Natural killer cell (primary cell): ENCODE data around the gene PREX1. TPM values are rescaled to one million over a fixed set of nuclear protein-coding genes. Genes with fewer than 3 reads are reported as not detected.
A peak's percentile ranks its signal among the peaks of the same experiment; 100 is the strongest.

Source experiments
- ATAC-seq, 3 donors: fragments of 150-1000 bp in 2 of 3; fragments of 200-7000 bp in 1 of 3; cut with Tn5 transposase; 1 replicate in 1 of 3; 2 replicates in 2 of 3; pipeline ENCODE4 v1.10.0; 2021; ENCODE audit warnings: mild to moderate bottlenecking in 2 of 3, moderate library complexity in 2 of 3
- DNase-seq, 2 donors: peaks; one replicate each; pipeline versions ENCODE4 v3.0.0 to v3.0.0-alpha.2; 2013 to 2021; ENCODE audit warnings: mixed read lengths in 1 of 2
- H3K27ac ChIP-seq: one replicate; pipeline ENCODE4 v1.5.1; 2013; ENCODE audit warnings: mild to moderate bottlenecking, low read length
- H3K27me3 ChIP-seq: one replicate; pipeline ENCODE4 v1.6.1; 2013; ENCODE audit warnings: low read length; ENCODE audit not compliant: control insufficient read depth, insufficient read depth
- H3K36me3 ChIP-seq: one replicate; pipeline ENCODE4 v1.6.1; 2013; ENCODE audit warnings: low read length; ENCODE audit not compliant: control insufficient read depth, insufficient read depth
- H3K4me1 ChIP-seq: one replicate; pipeline ENCODE4 v1.6.1; 2013; ENCODE audit warnings: low read length; ENCODE audit not compliant: control insufficient read depth, insufficient read depth
- H3K4me3 ChIP-seq: one replicate; pipeline ENCODE4 v1.5.1; 2013; ENCODE audit warnings: low read length
- H3K9me3 ChIP-seq: one replicate; pipeline ENCODE4 v1.6.1; 2013; ENCODE audit warnings: low read length; ENCODE audit not compliant: control insufficient read depth, insufficient read depth
- H3K27ac Mint-ChIP-seq, 2 donors: one replicate each; pipeline ENCODE4 v1.8.0; 2022; ENCODE audit warnings: mild to moderate bottlenecking in 2 of 2, mixed read lengths in 2 of 2, moderate library complexity in 1 of 2
- H3K27me3 Mint-ChIP-seq, 2 donors: one replicate each; pipeline ENCODE4 v1.8.0; 2022; ENCODE audit warnings: low read depth in 2 of 2, mixed read lengths in 2 of 2
- H3K36me3 Mint-ChIP-seq: one replicate; pipeline ENCODE4 v1.8.0; 2022; ENCODE audit warnings: mixed read lengths
- H3K4me1 Mint-ChIP-seq, 2 donors: one replicate each; pipeline ENCODE4 v1.8.0; 2022; ENCODE audit warnings: mixed read lengths in 2 of 2
- H3K4me3 Mint-ChIP-seq: one replicate; pipeline ENCODE4 v1.8.0; 2022; ENCODE audit warnings: mild to moderate bottlenecking, moderate library complexity, mixed read lengths
- H3K9me3 Mint-ChIP-seq, 2 donors: one replicate each; pipeline ENCODE4 v1.8.0; 2022; ENCODE audit warnings: mixed read lengths in 2 of 2
- CTCF ChIP-seq: fragments of 200-600 bp; IDR thresholded peaks from one replicate; pipeline ENCODE4 v1.8.0; 2022; ENCODE audit warnings: antibody characterized with exemption
- WGBS: methylation state at CpG from one replicate; pipeline ENCODE4 v1.1.7; 2013; ENCODE audit warnings: missing lambda C conversion rate; ENCODE audit not compliant: insufficient coverage; 5-methylcytosine and 5-hydroxymethylcytosine counted together
- intact Hi-C: fragments of 100-400 bp; cut with micrococcal nuclease; formaldehyde crosslinking; loops from one replicate; pipeline ENCODE4 v1.14.2; 2022
- total RNA-seq, 4 donors: library from RNA; stranded (reverse); fragments of 120-200 nt in 1 of 4; gene quantifications; one replicate each; pipeline versions ENCODE4 v1.2.3 to v1.2.4, GENCODE V29; 2013 to 2022

PREX1 gene
- total RNA-seq, 3 donors from 2014 or later (not counting 1 experiment from before 2014, with no cell fraction given): 382 to 392 (median 389) TPM

GRCh38 chr20:48698507-48699267, 129.1 kb downstream of the PREX1 start:
- WGBS: 93% methylated on average over 13 of the region's 13 CpGs
- Mint-ChIP-seq H3K4me1 (peaks cover 76 to 84% of the 10 kb centered on the region in 2 donors), H3K4me3 (peak overlapping the region; percentile 5), H3K9me3 (no peaks in the 10 kb centered on the region), H3K27ac (peak overlapping the region; percentile 27 to 70), H3K36me3 (peaks cover 28% of the 10 kb centered on the region), H3K27me3 (no peaks in the 10 kb centered on the region)
- Histone ChIP-seq H3K9me3 (no peaks in the 10 kb centered on the region), H3K4me1 (peaks cover 45% of the 10 kb centered on the region), H3K27me3 (no peaks in the 10 kb centered on the region), H3K4me3 (no peak overlapping the region), H3K36me3 (peaks cover 82% of the 10 kb centered on the region), H3K27ac (no peak overlapping the region)
- no peak for TF ChIP-seq CTCF
- DNase-seq: no peak
- ATAC-seq: no peak
- intact Hi-C loops: no loop called here

GRCh38 chr20:48697845-48698491, 129.8 kb downstream of the PREX1 start:
- peak overlapping the region; percentile 30 to 70 for H3K27ac Mint-ChIP-seq
- intact Hi-C loops: no loop called here

GRCh38 chr20:48696671-48697070, 131.1 kb downstream of the PREX1 start:
- no peaks in the 10 kb centered on the region for H3K9me3 Mint-ChIP-seq
- H3K36me3 Mint-ChIP-seq: peaks cover 26% of the 10 kb centered on the region
- H3K4me3 Mint-ChIP-seq: no peak overlapping the region
- H3K27ac ChIP-seq: no peak overlapping the region
- H3K27me3 Mint-ChIP-seq: no peaks in the 10 kb centered on the region
- H3K4me3 ChIP-seq: no peak overlapping the region
- intact Hi-C loops: no loop called here
- H3K36me3 ChIP-seq: peaks cover 83% of the 10 kb centered on the region
- H3K27me3 ChIP-seq: no peaks in the 10 kb centered on the region
- ATAC-seq (no peak), DNase-seq (no peak)
- no peaks in the 10 kb centered on the region for H3K9me3 ChIP-seq
- 90% methylated on average over 4 of the region's 4 CpGs for WGBS
- peaks cover 80 to 82% of the 10 kb centered on the region in 2 donors for H3K4me1 Mint-ChIP-seq
- TF ChIP-seq CTCF: no peak
- peaks cover 34% of the 10 kb centered on the region for H3K4me1 ChIP-seq
- H3K27ac Mint-ChIP-seq: peak overlapping the region; percentile 12 to 30

More at GRCh38 chr20:48697845-48698491, 129.8 kb downstream of the PREX1 start:
- Histone ChIP-seq H3K27ac (no peak overlapping the region), H3K27me3 (no peaks in the 10 kb centered on the region), H3K4me1 (peaks cover 37% of the 10 kb centered on the region), H3K9me3 (no peaks in the 10 kb centered on the region), H3K36me3 (peaks cover 79% of the 10 kb centered on the region), H3K4me3 (no peak overlapping the region)
- no peak overlapping the region for H3K4me3 Mint-ChIP-seq
- whole genome bisulfite sequencing: 88% methylated on average over 8 of the region's 8 CpGs
- TF ChIP-seq CTCF: no peak
- H3K4me1 Mint-ChIP-seq: peaks cover 78 to 83% of the 10 kb centered on the region in 2 donors
- DNase-seq (no peak), ATAC-seq (peak in 2 of 3 donors; percentile 18 to 80)
- peaks cover 28% of the 10 kb centered on the region for H3K36me3 Mint-ChIP-seq
- H3K27me3 Mint-ChIP-seq: no peaks in the 10 kb centered on the region
- H3K9me3 Mint-ChIP-seq: no peaks in the 10 kb centered on the region
